Measurements from ENCODE around the gene PTPRM.

PTPRM gene

GRCh38 chr18:7813131-7813530 lies 246.0 kb downstream of the PTPRM start:
- no peak for DNase-seq

- DNase-seq, result no peak
Measured at GRCh38 chr18:7814754-7815315, 247.7 kb downstream of the PTPRM start.

- DNase-seq, result no peak
Measured at GRCh38 chr18:7815787-7816186, 248.7 kb downstream of the PTPRM start.

GRCh38 chr18:7817575-7818230 lies 250.6 kb downstream of the PTPRM start:
- no peak for DNase-seq

- no peak for DNase-seq
Measured at GRCh38 chr18:7821784-7822183, 254.7 kb downstream of the PTPRM start.

- DNase-seq, result no peak
Measured at GRCh38 chr18:7822435-7823331, 255.6 kb downstream of the PTPRM start.

- DNase-seq, result no peak
Measured at GRCh38 chr18:7824970-7825369, 257.9 kb downstream of the PTPRM start.

GRCh38 chr18:7830468-7830867 lies 263.4 kb downstream of the PTPRM start:
- no peak for DNase-seq

GRCh38 chr18:7839548-7839947 lies 272.4 kb downstream of the PTPRM start:
- no peak for DNase-seq

- DNase-seq, result no peak
Measured at GRCh38 chr18:7840411-7840810, 273.3 kb downstream of the PTPRM start.

- no peak for DNase-seq
Measured at GRCh38 chr18:7844017-7844416, 276.9 kb downstream of the PTPRM start.

GRCh38 chr18:7844418-7844817 lies 277.3 kb downstream of the PTPRM start:
- DNase-seq, result no peak

GRCh38 chr18:7846335-7846734 lies 279.2 kb downstream of the PTPRM start:
- DNase-seq, result no peak

GRCh38 chr18:7847357-7848053 lies 280.4 kb downstream of the PTPRM start:
- DNase-seq, result no peak

- no peak for DNase-seq
Measured at GRCh38 chr18:7848054-7848412, 280.9 kb downstream of the PTPRM start.

- DNase-seq, result no peak
Measured at GRCh38 chr18:7850446-7850845, 283.3 kb downstream of the PTPRM start.

GRCh38 chr18:7855028-7855427 lies 287.9 kb downstream of the PTPRM start:
- DNase-seq, result no peak

- DNase-seq, result no peak
Measured at GRCh38 chr18:7855671-7856070, 288.6 kb downstream of the PTPRM start.

GRCh38 chr18:7856116-7856515 lies 289.0 kb downstream of the PTPRM start:
- DNase-seq, result no peak

GRCh38 chr18:7856733-7857132 lies 289.6 kb downstream of the PTPRM start:
- DNase-seq, result no peak

- DNase-seq, result no peak
Measured at GRCh38 chr18:7857562-7857961, 290.4 kb downstream of the PTPRM start.

GRCh38 chr18:7859122-7859521 lies 292.0 kb downstream of the PTPRM start:
- no peak for DNase-seq

- DNase-seq, result no peak
Measured at GRCh38 chr18:7870266-7870665, 303.1 kb downstream of the PTPRM start.

- no peak for DNase-seq
Measured at GRCh38 chr18:7870855-7871254, 303.7 kb downstream of the PTPRM start.
